Mesothelial cell of epicardium (in vitro differentiated cells): ENCODE results near the gene PERM1. TPM values are rescaled to one million over a fixed set of nuclear protein-coding genes. Genes with fewer than 3 reads are reported as not detected.

Experiments used
- DNase-seq, 2 experiments: peaks; one replicate each; pipeline ENCODE4 v3.0.0; 2021; ENCODE audit warnings: low spot score in 2 of 2; ENCODE audit not compliant: unreplicated experiment in 2 of 2
- H3K27ac Mint-ChIP-seq: 2 replicates; pipeline ENCODE4 v1.8.0; 2021; ENCODE audit warnings: mixed read lengths
- H3K27me3 Mint-ChIP-seq: 2 replicates; pipeline ENCODE4 v1.8.0; 2021; ENCODE audit warnings: low read depth, mixed read lengths
- H3K36me3 Mint-ChIP-seq: 2 replicates; pipeline ENCODE4 v1.8.0; 2021; ENCODE audit warnings: mixed read lengths
- H3K4me1 Mint-ChIP-seq: 2 replicates; pipeline ENCODE4 v1.8.0; 2021; ENCODE audit warnings: mixed read lengths
- H3K4me3 Mint-ChIP-seq: 2 replicates; pipeline ENCODE4 v1.8.0; 2021; ENCODE audit warnings: mild to moderate bottlenecking, moderate library complexity, mixed read lengths
- H3K9me3 Mint-ChIP-seq: 2 replicates; pipeline ENCODE4 v1.8.0; 2021; ENCODE audit warnings: mixed read lengths
- CTCF ChIP-seq: fragments of 200-600 bp; sonication (generic); IDR thresholded peaks from one replicate; pipeline ENCODE4 v1.5.0; 2021; ENCODE audit warnings: antibody characterized with exemption; ENCODE audit not compliant: unreplicated experiment
- total RNA-seq: library from RNA; stranded (reverse); gene quantifications from 3 replicates; pipeline ENCODE4 v1.2.1, GENCODE V29; 2021

PERM1 gene
- total RNA-seq, 1 donor from 2014 or later: 2.8 TPM

GRCh38 chr1:983798-984475, 2.0 kb upstream of the PERM1 start:
- no peak overlapping the region for H3K27ac Mint-ChIP-seq
- no peak overlapping the region for H3K4me3 Mint-ChIP-seq
- no peaks in the 10 kb centered on the region for H3K4me1 Mint-ChIP-seq
- peak; percentile 86 for TF ChIP-seq CTCF
- H3K27me3 Mint-ChIP-seq: peaks cover 24% of the 10 kb centered on the region
- peaks cover 5% of the 10 kb centered on the region for H3K9me3 Mint-ChIP-seq
- no peaks in the 10 kb centered on the region for H3K36me3 Mint-ChIP-seq
- peak in 1 of 2 experiments; percentile 82 for DNase-seq

GRCh38 chr1:982765-983436, 1.0 kb upstream of the PERM1 start:
- Mint-ChIP-seq H3K4me3 (no peak overlapping the region), H3K9me3 (peaks cover 3% of the 10 kb centered on the region), H3K4me1 (peaks cover 3% of the 10 kb centered on the region), H3K27ac (no peak overlapping the region), H3K27me3 (peaks cover 17% of the 10 kb centered on the region), H3K36me3 (peaks cover 3% of the 10 kb centered on the region)
- no peak for DNase-seq
- TF ChIP-seq CTCF: no peak

GRCh38 chr1:981491-981954, 370 bp downstream of the PERM1 start:
- Mint-ChIP-seq H3K9me3 (peaks cover 3% of the 10 kb centered on the region), H3K27me3 (peaks cover 17% of the 10 kb centered on the region), H3K36me3 (peaks cover 3% of the 10 kb centered on the region), H3K4me3 (no peak overlapping the region), H3K4me1 (peaks cover 3% of the 10 kb centered on the region), H3K27ac (no peak overlapping the region)
- TF ChIP-seq CTCF: no peak
- DNase-seq: no peak

GRCh38 chr1:980602-981395, 1.1 kb downstream of the PERM1 start:
- no peak for DNase-seq
- Mint-ChIP-seq H3K4me1 (peaks cover 6% of the 10 kb centered on the region), H3K4me3 (no peak overlapping the region), H3K36me3 (peaks cover 3% of the 10 kb centered on the region), H3K9me3 (peaks cover 3% of the 10 kb centered on the region), H3K27me3 (peaks cover 15% of the 10 kb centered on the region), H3K27ac (no peak overlapping the region)
- no peak for TF ChIP-seq CTCF

- peaks cover 3% of the 10 kb centered on the region for H3K36me3 Mint-ChIP-seq
- peaks cover 9% of the 10 kb centered on the region for H3K4me1 Mint-ChIP-seq
- TF ChIP-seq CTCF: no peak
- no peak for DNase-seq
- H3K27me3 Mint-ChIP-seq: peaks cover 10% of the 10 kb centered on the region
- no peak overlapping the region for H3K27ac Mint-ChIP-seq
- no peak overlapping the region for H3K4me3 Mint-ChIP-seq
- peaks cover 3% of the 10 kb centered on the region for H3K9me3 Mint-ChIP-seq
These were observed 1.7 kb downstream of the PERM1 start for GRCh38 chr1:980137-980571.
